DND-41 (cell line): ENCODE results near the gene HMCN1.

Experiments used
- ATAC-seq: fragments of 200-7000 bp; cut with Tn5 transposase; 3 replicates; pipeline ENCODE4 v1.9.1; 2021; ENCODE audit warnings: low read depth; ENCODE audit not compliant: insufficient read depth
- DNase-seq: peaks from one replicate; pipeline ENCODE4 v3.0.0-alpha.2; 2020
- H2AFZ ChIP-seq: 2 replicates; pipeline ENCODE4 v1.6.0; 2012; ENCODE audit warnings: low read depth, low read length
- H3K27ac ChIP-seq: 2 replicates; pipeline ENCODE4 v1.5.1; 2012; ENCODE audit warnings: low read length, inconsistent platforms
- H3K27me3 ChIP-seq: fragments of 200-600 bp; sonication (generic); 2 replicates; pipeline ENCODE4 v1.6.0; 2012; ENCODE audit warnings: low read length, mild to moderate bottlenecking, inconsistent platforms; ENCODE audit not compliant: insufficient read depth, poor library complexity
- H3K36me3 ChIP-seq: 2 replicates; pipeline ENCODE4 v1.5.1; 2012; ENCODE audit warnings: low read length, inconsistent platforms; ENCODE audit not compliant: insufficient read depth
- H3K4me1 ChIP-seq: 2 replicates; pipeline ENCODE4 v1.5.1; 2012; ENCODE audit warnings: mild to moderate bottlenecking, low read length; ENCODE audit not compliant: insufficient read depth
- H3K4me2 ChIP-seq: 2 replicates; pipeline ENCODE4 v1.6.0; 2012; ENCODE audit warnings: mild to moderate bottlenecking, moderate library complexity, low read length, inconsistent platforms; ENCODE audit not compliant: insufficient read depth
- H3K4me3 ChIP-seq, 2 experiments: fragments of 200-600 bp in 1 of 2; shearing (Covaris generic) in 1 of 2; 2 replicates each; pipeline ENCODE4 v1.5.1; 2012 to 2016; ENCODE audit warnings: inconsistent platforms in 2 of 2, low read length in 2 of 2, mild to moderate bottlenecking in 2 of 2, low read depth in 1 of 2, moderate library complexity in 1 of 2
- H3K79me2 ChIP-seq: 2 replicates; pipeline ENCODE4 v1.6.0; 2012; ENCODE audit warnings: low read length, inconsistent platforms; ENCODE audit not compliant: insufficient read depth
- H3K9ac ChIP-seq: 2 replicates; pipeline ENCODE4 v1.6.0; 2012; ENCODE audit warnings: low read depth, mild to moderate bottlenecking, inconsistent platforms, low read length, moderate library complexity
- H3K9me3 ChIP-seq: 2 replicates; pipeline ENCODE4 v1.5.1; 2012; ENCODE audit warnings: low read length, moderate library complexity, mild to moderate bottlenecking, inconsistent platforms; ENCODE audit not compliant: insufficient read depth, severe bottlenecking
- H4K20me1 ChIP-seq: 2 replicates; pipeline ENCODE4 v1.6.0; 2012; ENCODE audit warnings: low read length; ENCODE audit not compliant: insufficient read depth
- CTCF ChIP-seq: IDR thresholded peaks from 2 replicates; pipeline ENCODE4 v1.5.1; 2012; ENCODE audit warnings: borderline replicate concordance, low read length, moderate library complexity, mild to moderate bottlenecking; ENCODE audit not compliant: poor library complexity, severe bottlenecking; ENCODE audit errors: extremely low read depth
- EZH2 ChIP-seq: IDR thresholded peaks from 3 replicates; pipeline ENCODE4 v1.6.1; 2012; ENCODE audit warnings: borderline replicate concordance, low read depth, mild to moderate bottlenecking, moderate library complexity, low read length, inconsistent platforms; ENCODE audit not compliant: severe bottlenecking

The HMCN1 gene

GRCh38 chr1:185957441-185958363, 223.5 kb downstream of the HMCN1 start:
- H3K9me3 ChIP-seq: no peaks in the 10 kb centered on the region
- H3K27me3 ChIP-seq: no peaks in the 10 kb centered on the region
- H3K36me3 ChIP-seq: no peaks in the 10 kb centered on the region
- H3K27ac ChIP-seq: no peak overlapping the region
- ATAC-seq (no peak), DNase-seq (no peak)
- H3K4me3 ChIP-seq: no peak overlapping the region
- TF ChIP-seq CTCF: no peak
- TF ChIP-seq EZH2: no peak
- no peak overlapping the region for H3K4me2 ChIP-seq
- no peak overlapping the region for H3K9ac ChIP-seq
- no peaks in the 10 kb centered on the region for H4K20me1 ChIP-seq
- no peak overlapping the region for H2AFZ ChIP-seq
- no peaks in the 10 kb centered on the region for H3K79me2 ChIP-seq
- H3K4me1 ChIP-seq: no peaks in the 10 kb centered on the region

- no peaks in the 10 kb centered on the region for H3K27me3 ChIP-seq
Measured at GRCh38 chr1:185960422-185961321, 226.5 kb downstream of the HMCN1 start.

GRCh38 chr1:185961664-185962063, 227.5 kb downstream of the HMCN1 start:
- TF ChIP-seq CTCF (no peak), EZH2 (no peak)
- no peaks in the 10 kb centered on the region for H3K79me2 ChIP-seq
- H2AFZ ChIP-seq: no peak overlapping the region
- no peaks in the 10 kb centered on the region for H3K9me3 ChIP-seq
- no peak overlapping the region for H3K9ac ChIP-seq
- no peaks in the 10 kb centered on the region for H3K27me3 ChIP-seq
- H3K27ac ChIP-seq: no peak overlapping the region
- ATAC-seq (no peak), DNase-seq (no peak)
- H4K20me1 ChIP-seq: no peaks in the 10 kb centered on the region
- H3K4me3 ChIP-seq: no peak overlapping the region
- H3K4me1 ChIP-seq: no peaks in the 10 kb centered on the region
- H3K4me2 ChIP-seq: no peak overlapping the region
- no peaks in the 10 kb centered on the region for H3K36me3 ChIP-seq

More at GRCh38 chr1:185960422-185961321, 226.5 kb downstream of the HMCN1 start:
- H3K9me3 ChIP-seq: no peaks in the 10 kb centered on the region
- ATAC-seq (no peak), DNase-seq (no peak)
- TF ChIP-seq CTCF (no peak), EZH2 (no peak)
- no peak overlapping the region for H3K4me2 ChIP-seq
- no peak overlapping the region for H3K27ac ChIP-seq
- H3K79me2 ChIP-seq: no peaks in the 10 kb centered on the region
- H3K9ac ChIP-seq: no peak overlapping the region
- H4K20me1 ChIP-seq: no peaks in the 10 kb centered on the region
- no peak overlapping the region for H2AFZ ChIP-seq
- no peaks in the 10 kb centered on the region for H3K4me1 ChIP-seq
- no peak overlapping the region for H3K4me3 ChIP-seq
- H3K36me3 ChIP-seq: no peaks in the 10 kb centered on the region
